AG09309 (cell line): Measurements from ENCODE around the gene MLEC.

Experiments
- DNase-seq: peaks from one replicate; pipeline ENCODE4 v3.0.0-alpha.2; 2010; ENCODE audit warnings: low read depth
- H3K4me3 ChIP-seq: 2 replicates; pipeline ENCODE4 v1.5.1; 2011; ENCODE audit warnings: mild to moderate bottlenecking, low read depth, low read length, moderate library complexity; ENCODE audit not compliant: control insufficient read depth
- TF ChIP-seq, protein P1 (sequence below): IDR thresholded peaks from 2 replicates; pipeline ENCODE4 v1.5.1; 2011; ENCODE audit warnings: mild to moderate bottlenecking, low read depth, low read length, inconsistent platforms; ENCODE audit not compliant: insufficient read depth, control insufficient read depth; ENCODE audit errors: missing control alignments

MLEC gene

DNA sequence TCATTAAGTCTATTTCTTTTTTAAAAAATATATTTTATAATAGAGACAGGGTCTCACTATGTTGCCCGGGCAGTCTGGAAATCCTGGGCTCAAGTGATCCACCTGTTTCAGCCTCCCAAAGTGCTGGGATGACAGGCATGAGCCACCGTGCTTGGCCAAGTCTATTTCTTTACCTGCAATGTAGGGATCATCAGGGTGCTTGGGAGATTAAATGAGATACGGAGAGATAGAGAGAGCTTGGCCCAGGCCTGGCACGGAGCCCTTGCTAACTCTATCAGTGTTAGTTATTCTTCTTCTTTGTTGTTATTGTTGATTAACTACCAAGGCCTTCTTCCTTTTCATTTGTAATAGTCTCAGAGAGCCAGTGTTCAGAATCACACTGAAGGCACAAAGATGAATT, 43.4 kb upstream of the MLEC start:
- no peak for DNase-seq
- H3K4me3 ChIP-seq: no peak overlapping the region
- TF ChIP-seq, protein P1, sequence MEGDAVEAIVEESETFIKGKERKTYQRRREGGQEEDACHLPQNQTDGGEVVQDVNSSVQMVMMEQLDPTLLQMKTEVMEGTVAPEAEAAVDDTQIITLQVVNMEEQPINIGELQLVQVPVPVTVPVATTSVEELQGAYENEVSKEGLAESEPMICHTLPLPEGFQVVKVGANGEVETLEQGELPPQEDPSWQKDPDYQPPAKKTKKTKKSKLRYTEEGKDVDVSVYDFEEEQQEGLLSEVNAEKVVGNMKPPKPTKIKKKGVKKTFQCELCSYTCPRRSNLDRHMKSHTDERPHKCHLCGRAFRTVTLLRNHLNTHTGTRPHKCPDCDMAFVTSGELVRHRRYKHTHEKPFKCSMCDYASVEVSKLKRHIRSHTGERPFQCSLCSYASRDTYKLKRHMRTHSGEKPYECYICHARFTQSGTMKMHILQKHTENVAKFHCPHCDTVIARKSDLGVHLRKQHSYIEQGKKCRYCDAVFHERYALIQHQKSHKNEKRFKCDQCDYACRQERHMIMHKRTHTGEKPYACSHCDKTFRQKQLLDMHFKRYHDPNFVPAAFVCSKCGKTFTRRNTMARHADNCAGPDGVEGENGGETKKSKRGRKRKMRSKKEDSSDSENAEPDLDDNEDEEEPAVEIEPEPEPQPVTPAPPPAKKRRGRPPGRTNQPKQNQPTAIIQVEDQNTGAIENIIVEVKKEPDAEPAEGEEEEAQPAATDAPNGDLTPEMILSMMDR: no peak

DNA sequence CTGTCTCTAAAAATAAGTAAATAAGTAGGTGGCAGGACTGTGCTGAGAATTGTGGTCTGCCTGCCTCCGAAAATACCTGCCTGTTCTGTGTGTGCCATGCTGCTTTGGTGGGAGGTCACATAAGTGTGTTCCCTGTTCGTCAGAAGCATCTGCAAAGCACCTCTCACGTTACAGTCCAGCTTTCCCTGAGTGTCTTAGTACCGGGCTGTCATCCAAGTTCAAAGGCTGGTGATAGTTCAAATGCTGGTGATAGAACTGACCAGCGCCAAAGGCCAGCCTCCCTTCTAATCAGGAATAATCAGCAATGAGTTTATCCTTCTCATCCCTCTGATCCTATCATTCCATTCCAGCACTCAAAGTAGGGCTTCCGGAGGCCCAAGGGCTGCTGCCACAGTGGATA, 40.9 kb upstream of the MLEC start:
- DNase-seq: no peak
- TF ChIP-seq, protein P1: no peak
- no peak overlapping the region for H3K4me3 ChIP-seq

DNA sequence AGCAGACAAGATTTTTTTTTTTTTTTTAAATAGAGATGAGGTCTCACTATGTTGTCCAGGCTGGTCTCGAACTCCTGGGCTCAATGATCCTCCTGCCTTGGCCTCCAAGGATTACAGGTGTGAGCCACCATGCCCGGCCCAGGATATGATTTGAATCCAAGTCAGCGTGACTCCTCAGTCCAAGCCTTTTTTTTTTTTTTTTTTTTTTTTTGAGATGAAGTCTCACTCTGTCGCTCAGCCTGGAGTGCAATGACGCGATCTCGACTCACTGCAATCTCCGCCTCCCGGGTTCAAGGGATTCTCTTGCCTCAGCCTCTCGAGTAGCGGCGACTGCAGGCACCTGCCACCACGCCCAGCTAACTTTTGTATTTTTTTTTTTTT, 39.6 kb upstream of the MLEC start:
- DNase-seq: no peak
- TF ChIP-seq, protein P1: no peak
- H3K4me3 ChIP-seq: no peak overlapping the region

DNA sequence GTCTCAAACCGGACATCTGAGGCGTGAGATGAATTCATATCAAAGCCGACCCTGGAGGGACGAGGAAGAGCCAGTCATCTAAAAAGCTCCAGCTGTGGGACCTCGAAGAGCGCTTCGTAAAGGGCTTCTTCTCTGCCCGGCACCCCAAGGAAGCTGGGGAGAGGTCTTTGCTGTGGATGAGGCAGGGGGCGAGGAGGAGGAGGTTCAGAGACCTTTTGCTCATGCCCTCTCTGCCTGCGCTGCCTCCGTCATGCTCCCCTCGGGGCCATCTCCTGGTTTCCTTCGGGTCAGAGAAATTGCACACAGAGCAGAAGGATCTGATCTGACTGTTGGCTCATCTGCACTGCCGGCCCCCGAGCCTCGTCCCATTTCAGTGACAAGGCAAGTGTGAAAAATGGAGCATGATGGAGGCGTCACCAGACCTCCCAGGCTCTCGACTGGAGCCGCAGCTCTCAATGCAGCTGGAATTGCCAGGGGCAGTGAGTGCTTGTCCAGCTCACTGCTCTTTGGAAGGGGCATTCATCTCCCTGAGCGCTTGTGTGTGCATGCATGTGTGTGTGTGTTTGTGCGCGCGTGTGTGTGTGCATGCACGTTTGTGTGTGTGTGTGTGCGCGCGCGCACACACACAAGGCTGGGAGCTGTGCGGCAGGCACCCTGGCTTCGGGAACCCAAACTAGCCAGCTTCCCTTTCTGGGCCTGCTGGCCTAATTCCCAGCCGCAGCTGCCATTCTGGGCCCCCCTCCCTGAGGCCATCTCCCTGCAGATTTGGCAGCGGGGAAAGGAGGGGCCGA, 37.3 kb upstream of the MLEC start:
- TF ChIP-seq, protein P1: no peak
- no peak for DNase-seq
- no peak overlapping the region for H3K4me3 ChIP-seq

DNA sequence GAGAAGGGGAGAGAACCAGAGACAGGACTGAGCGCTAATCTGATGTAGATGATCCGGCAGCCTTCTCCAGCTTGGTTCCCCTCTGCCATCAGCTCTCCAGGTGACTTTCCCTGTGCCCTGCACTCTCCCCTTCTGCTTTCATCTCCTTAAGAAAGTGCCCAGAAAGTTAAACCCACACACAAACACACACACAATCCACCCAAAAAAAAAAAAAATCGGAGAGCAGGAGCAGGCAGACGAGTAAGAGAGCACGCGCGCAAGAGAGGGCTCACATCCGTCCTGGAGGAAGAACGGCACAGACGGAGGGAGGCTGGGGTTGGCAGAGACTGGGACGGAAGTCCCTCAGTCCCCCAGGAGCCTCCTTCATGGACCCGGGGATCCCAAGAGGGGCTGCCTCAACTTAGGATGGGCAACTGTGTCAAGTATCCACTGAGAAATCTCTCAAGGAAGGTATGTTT, 36.7 kb upstream of the MLEC start:
- TF ChIP-seq, protein P1: no peak
- DNase-seq: no peak
- no peak overlapping the region for H3K4me3 ChIP-seq

DNA sequence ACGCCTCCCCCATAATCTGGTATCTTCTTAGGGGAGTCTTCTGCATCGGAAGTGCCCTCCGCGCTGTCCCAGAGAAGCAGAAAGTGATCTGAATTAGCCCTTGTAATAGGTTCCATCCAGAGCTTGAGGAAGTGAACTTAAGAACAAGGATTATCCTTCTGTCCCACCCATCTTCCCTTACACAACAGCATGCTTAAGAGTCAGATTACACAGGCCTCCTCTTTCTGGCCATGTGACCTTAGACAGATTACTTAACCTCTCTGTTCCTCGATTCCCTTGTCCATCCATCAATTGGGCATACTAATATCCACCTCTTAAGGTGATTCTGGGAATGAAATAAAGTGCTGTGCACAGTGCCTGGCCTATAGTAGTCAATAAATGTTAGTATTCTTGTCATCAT, 35.1 kb upstream of the MLEC start:
- no peak overlapping the region for H3K4me3 ChIP-seq
- TF ChIP-seq, protein P1: no peak
- no peak for DNase-seq
